KBM-7 (cell line): ENCODE results near the gene NFIB.

ENCODE experiments used
- DNase-seq: peaks from one replicate; pipeline ENCODE4 v3.0.0-alpha.2; 2015
- in situ Hi-C: fragments of 300-500 bp; cut with MboI; formaldehyde crosslinking; loops from 2 replicates; pipeline ENCODE4 v1.14.3; 2020; ENCODE audit warnings: low sequenced_read_pairs, low pct_unique_long_range_greater_than_20kb, mixed read lengths

The NFIB gene

DNA sequence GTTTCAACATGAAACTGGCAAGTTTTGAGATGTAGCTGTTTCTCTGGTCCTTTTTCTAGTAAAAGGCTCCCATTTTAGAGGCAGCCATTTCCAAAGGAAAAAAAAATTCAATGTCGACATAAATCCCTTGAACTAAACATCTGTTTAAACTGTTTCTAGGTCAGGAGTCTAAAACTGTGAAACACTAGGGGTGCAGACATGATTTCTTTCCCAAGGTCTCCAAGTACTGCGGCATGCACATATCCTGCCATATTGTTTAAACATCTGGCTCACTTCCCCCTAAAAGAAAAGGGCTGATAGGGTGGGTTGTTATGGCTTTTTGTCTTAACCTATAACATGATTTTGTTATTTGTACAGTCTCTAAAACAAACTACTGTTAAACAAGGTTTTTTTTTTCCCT is 51.1 kb downstream of the NFIB start:
- in situ Hi-C loops: no loop called here
- no peak for DNase-seq

DNA sequence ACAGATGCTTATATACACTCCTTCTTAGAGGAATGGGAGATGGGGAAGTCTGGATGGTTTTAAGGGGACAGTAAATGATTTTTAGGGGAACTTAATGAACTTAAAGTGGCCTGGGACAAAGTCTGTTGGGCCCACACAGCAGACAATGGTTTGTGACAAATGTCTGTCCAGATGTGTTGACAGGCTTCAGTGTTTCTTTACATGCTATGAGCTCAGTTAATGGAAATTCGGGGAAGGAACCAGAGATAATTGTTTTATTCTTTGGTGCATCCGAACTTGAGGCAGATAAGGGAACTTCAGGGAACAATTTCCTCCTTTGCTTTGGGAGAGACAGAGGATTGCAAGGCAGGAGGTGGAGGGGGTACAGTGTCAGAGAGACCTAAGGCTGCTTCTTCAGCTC is 52.3 kb downstream of the NFIB start:
- DNase-seq: no peak
- in situ Hi-C loops: no loop called here

DNA sequence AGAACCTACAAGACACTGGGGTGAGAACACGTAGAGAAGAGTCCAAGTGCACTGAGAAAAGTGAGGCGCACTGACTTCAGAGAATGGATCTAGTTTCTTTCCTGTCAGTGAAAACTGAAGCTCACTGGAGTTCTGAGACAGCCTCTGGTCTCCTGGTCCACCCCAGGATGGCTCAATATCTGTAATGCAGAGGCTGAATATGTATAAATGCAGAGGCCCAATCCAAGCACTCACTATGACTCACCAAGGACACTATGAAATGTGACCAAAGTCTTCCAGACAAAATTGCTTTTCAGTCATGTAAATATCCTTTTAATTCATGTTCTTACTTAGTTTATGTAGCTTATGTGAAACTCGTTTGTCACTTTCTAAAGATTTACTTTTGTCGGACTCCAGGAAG is 53.8 kb downstream of the NFIB start:
- in situ Hi-C loops: no loop called here

DNA sequence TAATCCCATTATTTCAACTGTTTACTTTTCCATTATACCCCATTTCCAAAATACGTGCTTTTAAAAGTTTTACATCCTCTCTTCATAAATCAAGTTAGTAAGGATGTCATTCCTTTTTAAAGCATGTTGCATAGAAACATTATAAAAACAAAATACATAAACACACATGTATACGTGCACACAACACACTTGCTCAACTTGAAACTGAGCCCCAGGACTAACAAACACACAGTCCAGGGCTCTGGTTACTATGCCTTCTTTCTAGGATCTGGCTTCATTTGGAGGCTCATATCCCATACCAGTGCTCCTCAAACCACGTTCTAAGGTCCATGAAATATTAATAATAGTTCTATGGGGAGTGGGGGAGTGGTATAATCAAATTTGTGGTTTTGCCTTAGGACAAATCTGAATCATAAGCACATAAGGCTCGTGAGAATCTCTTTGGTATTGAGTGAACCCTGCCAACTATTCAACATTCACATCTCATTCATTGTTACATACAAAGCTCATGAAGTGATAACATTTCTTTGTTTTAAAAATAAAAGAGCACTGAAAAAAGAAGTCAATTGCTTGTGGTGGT is 55.2 kb downstream of the NFIB start:
- in situ Hi-C loops: no loop called here

More for the DNA sequence above, 53.8 kb downstream of the NFIB start:
- DNase-seq: no peak

DNA sequence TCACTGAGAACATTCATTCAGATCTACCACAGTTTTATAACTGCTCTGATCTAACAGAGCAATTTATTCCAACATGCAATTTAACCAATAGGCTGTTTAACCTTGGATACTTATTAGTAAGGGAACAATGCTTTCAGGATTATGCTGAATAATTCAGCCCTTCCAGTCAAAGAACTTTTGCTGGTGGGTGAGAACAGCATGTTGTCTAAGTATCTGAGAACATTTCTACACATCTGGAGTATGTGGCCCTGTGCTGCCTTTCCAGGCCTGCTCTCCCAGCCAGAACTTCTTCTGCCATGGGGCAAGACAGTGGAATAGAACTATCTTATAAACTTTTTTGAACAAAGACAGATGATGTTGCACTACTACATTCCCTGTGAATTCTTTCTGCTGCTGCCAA is 55.8 kb downstream of the NFIB start:
- DNase-seq: no peak
- in situ Hi-C loops: no loop called here

More for the DNA sequence above, 55.2 kb downstream of the NFIB start:
- DNase-seq: no peak

DNA sequence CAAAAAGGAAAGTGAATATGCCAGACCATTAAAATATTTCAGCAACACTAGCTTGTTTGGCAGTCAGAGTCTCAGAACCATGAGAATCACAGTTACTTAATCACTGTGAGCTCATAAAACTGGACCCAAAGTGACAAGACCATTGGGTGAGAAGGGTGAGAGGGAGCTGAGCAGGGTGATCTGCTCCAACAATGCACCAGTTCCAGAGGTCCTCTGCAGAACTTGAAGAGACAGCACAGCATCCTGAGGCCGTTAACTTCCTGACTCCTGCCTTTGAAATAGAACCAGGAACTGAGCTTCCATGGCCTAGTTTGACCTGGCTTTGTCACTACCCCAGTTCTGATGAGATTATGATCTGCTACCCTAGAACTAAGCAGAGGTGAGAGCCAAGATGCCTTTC is 57.4 kb downstream of the NFIB start:
- in situ Hi-C loops: no loop called here

DNA sequence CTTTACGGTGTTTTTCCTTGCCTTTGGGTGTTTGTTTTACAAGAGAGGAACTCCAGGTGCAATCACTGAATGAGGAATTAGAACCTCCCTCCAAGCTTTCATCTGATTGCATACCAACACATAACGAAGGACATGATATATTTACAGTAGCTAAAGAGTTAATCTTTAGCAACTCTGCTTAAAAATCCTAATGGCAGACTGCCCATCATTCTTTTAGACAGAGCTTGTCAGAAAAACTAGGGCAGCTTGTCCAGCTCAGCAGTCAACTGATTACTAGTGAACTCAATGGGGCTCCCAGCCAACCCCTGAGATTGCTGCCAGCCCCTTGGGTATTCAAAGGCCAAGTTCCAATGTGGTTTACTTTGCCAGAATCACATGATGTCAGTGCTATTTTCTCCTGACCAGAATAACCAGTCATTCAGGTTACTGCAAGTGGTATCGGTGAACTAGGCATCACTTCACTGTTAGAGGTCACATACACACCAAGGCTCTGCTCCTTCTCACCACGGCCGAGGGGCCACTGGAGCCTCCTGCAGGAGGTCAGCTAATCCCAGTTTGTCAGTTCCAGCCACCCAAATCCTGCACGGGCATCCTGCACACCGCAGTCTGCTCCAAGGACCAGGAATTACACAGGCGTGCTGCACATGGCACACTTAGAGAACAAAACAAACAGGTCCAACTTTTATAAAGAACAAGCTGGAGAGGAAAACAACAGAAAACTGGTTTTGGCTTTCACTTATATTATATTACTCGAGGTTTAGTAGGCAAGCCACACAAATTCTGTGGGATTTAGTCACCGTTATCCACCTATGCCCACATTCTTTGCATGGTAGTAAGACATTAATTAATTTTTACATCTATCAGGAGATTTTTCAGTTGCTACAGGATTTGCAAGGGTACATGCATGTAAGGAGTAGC is 62.5 kb downstream of the NFIB start:
- no peak for DNase-seq
- in situ Hi-C loops: no loop called here

More for the DNA sequence above, 57.4 kb downstream of the NFIB start:
- DNase-seq: no peak

DNA sequence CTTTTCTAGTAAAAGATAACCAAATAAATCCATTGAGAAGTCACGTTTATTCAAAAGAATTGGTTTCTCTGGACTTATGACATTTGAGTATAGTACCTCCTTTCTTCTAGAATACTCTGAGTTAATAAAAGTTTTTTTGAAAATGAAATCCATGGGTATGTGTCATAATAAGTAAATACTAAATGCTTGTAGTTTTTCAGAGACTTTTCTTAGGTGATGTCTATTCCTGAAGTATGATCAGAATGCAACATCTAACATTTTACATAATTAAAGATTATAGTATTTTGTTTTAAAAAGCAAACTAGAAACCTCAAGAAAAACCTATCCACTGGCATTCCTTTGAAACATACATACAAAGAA is 63.2 kb downstream of the NFIB start:
- DNase-seq: no peak
- in situ Hi-C loops: no loop called here

DNA sequence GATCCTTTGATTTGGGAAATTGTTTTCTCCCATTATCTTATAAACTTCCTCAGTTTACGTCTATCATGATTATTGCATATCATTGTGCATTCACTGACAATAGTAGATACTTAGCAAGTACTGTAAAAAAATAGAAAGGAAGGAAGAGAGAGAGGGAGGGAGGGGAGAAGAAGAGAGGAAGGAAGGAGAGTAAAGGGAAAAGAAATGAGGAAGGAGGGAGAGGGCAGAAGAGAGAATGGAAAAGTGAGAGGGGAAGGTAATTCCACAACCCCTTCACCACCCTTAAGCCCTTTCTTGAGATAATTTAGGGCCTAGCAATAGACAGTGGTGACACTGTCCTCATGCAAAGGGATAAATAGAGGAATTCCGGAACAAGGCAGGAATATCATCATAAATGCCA is 64.4 kb downstream of the NFIB start:
- DNase-seq: no peak
- in situ Hi-C loops: no loop called here

DNA sequence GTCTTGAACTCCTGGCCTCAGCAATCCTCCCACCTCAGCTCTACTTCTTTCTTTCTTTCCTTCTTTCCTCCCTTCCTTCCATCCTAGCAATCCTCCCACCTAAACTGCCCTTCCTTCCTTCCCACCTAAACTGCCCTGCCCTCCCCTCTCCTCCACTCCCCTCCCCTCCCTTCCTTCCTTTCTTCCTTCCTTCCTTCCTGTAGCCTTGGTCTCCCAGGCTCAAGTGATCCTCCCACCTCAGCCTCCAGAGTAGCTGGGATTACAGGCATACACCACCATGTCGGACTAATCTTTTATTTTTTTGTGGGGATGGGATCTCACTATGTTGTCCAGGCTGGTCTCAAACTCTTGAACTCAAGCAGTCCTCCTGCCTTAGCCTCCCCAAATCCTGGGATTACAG is 65.8 kb downstream of the NFIB start:
- in situ Hi-C loops: no loop called here
- no peak for DNase-seq

DNA sequence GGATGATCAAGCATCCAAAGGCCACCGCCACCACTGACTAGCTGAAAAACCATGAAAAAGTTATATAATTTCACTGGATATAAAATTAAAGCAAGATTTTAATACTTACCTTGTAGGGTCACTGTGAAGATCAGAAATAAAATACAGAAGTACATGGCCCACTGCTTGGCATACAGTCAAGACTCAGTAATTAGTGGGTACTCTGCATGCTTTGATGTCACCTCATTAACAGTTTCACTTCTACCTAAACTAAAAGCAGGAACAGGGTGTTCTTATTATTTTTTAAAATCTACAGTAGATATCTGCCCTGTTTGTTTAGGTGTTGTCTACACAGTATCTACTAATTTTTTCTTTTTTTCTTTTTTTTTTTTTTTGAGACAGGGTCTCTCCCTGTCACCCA is 66.4 kb downstream of the NFIB start:
- no peak for DNase-seq
- in situ Hi-C loops: no loop called here

DNA sequence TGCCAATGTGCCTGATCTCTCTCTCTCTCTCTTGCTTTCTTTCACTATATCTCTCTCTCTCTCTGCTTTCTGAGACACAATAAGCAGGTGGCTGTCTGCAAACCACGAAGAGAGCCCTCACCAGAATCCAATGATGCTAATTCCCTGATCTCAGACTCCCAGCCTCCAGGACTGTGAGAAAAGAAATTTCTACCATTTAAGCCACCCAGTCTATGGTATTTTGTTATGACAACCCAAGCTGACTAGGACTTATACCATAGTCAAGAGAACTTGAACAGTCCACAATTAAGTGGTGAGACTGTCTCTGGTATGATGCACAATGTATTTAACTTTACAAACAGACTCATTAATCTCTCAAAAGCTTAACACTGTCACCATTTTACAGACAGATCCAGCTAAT is 67.0 kb downstream of the NFIB start:
- no peak for DNase-seq
- in situ Hi-C loops: no loop called here

DNA sequence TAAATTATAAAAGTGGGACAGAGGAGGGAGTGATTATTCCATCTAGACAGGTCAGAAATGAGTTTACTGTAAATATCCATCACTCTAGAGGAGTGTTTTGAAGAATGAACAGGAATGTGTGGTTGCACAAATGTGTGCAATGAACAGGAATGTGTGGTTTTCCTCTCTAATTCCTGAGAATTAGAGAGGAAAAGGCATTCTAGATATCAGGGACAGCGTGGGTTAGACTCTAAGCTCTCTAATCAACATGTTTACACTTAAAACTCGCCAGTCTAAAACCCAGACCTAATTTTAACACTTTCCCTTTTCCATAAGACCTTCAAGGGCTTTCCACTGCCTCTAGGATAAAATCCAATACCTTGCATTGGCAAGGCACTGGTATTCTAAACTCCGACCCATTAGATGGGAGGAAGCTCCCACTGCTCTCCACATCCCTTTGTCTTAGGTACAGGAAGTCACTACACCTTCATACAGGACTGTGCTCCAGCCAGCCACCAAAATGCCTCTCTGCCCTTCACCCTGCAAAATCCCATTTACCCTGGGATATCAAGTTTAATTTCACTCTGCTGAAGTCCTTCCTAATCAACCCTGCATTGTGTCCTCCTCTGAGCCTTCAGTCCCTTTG is 67.9 kb downstream of the NFIB start:
- DNase-seq: no peak
- in situ Hi-C loops: no loop called here

DNA sequence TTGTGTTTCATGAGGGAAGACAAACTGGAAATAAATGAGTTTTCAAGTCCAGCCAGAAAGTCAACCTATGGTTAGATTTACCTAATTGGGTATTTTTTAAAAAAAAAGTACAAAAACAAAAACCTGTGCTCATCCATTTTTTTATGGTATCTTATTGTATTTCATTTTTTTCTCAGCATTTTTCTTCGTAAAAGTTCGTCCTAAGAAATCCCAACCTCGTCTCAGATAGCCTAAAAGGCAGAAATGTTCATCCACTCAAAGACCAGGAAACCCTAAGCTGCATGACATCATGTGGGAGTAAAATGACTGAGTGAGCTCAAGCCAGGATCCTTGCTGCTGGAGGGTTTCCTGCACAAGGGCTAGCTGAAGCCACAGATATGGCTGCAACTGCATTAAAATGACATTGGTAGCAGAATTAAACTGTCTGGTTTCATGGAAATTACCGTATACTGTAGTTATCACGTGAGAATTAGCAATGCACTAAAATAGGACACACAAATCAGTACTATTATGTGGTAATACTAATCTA is 70.4 kb downstream of the NFIB start:
- no peak for DNase-seq
- in situ Hi-C loops: no loop called here

DNA sequence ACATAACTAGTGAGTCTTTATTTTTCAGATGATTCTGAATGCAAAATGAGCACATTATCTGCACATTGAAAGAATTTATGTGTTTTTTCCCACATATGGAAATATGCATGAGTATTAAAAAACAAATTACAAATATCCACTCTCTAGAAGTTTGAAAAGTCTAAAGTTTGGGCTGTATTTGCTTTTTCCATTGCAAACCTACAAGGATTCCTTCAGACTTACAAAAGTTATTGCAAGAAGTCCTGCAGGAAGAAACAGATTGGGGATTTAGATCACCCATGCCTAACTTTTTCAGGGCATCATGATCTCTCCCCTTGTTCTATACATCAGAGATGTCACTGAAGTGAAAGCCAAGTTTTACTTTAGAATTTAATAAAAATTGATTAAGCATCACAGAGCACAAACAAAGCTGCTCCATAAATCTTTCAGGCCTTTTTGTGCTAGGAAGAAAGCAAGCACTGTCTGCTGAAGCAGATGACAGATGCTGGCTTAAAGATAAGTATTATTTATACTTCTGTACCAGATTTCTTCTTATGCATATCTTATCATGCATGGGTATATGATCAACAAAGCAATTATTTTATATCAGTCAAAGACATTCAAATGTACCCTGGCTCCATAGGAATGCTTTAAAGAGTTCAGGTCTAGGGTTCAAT is 71.7 kb downstream of the NFIB start:
- in situ Hi-C loops: no loop called here
- no peak for DNase-seq

DNA sequence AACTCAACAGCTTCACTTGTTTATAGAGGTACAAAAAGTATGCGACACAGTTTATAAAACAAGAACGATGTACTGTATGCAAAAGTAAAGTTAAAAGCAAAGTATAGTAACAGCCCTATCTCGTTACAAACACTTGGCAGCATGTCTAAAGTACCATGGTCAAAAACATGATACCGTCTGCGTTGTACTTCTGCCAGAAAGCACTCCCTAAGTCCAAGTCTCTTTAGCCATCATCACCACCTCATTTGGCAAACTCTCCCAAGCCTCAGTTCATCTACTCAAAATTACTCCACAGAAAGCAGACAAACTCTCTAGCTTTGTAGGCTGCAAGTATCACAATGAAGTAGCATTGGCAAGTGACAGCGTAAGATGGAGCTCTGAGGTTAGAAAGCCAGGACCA is 73.4 kb downstream of the NFIB start:
- DNase-seq: no peak
- in situ Hi-C loops: no loop called here

DNA sequence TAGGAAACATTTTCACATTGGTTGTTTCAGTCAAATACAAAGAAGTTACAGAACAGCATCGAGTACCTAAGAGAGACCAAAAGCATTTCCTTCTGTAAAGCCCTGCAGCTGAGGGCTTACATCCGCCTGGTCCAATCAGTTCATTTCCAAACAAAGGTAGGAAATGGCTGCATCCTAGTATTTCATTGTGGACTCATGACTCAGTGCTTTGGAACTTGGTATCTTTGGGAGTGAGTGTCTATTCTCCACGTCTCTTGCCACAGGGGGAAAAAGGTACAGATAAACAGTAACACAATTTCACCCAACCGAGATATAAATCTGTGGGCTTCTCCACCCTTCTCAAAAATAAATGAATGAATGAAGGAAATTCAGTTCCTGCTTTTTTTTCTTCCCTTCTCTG is 75.4 kb downstream of the NFIB start:
- no peak for DNase-seq
- in situ Hi-C loops: no loop called here

DNA sequence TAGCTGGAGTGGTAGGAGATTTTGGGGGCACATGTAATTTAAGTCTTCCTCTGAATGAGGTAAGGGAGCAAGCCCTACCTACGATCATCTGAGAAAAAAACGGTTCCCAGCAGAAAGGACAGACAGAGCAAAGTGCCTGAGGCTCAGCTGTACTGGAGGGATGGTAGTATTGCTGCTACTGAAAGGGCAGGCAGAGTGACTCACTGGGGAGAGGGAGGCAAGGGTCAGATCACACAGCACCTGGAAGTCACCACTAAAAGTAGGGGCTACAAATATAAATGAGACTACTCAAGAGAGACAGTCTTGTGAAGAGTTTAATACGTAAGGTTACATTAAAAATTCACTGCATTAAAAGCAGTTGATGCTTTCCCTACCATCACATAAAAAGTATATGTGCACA is 75.9 kb downstream of the NFIB start:
- no peak for DNase-seq
- in situ Hi-C loops: no loop called here

DNA sequence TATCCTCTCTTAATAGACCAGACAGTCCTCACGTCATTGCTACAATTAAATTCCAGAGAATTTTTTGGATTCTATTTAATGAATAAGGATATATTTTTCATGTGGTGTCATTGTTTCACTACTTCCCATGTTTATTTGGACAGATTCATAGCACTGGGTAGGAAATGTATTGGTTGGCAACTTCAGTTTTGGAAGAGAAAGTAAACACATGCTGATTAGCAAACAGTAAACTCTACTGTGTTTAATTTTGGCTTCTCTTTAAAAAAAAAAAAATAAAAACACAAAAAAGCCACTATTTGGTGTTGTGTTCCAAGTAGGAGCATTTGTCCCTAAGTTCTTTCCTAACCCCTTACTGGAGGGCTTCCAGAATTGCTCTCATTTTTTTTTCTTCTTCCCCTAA is 77.3 kb downstream of the NFIB start:
- DNase-seq: no peak
- in situ Hi-C loops: no loop called here

DNA sequence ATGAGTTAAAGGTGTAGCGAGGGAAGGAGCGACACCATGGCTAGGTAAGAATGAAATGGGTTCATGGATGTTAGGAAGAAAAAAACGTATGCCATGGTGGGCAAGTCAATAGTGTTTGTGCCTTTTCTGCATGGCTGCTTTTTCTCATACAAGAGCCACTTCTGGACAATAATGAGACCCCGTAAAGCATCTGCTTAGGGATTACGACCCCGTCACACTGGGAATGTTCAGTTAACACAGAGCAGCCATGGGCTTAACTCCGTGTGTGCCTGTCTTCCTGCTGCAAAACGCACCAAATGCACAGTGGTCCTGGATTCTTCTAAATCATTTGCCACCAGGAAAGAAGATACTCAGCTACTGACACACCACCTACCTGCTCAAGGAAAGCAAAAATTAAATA is 81.8 kb downstream of the NFIB start:
- DNase-seq: no peak
- in situ Hi-C loops: no loop called here
